ENCODE data around the gene ILDR2. TPM values are rescaled to one million over a fixed set of nuclear protein-coding genes. Genes with fewer than 3 reads are reported as not detected.
"Not testable (repeated sequence)": the region's sequence is repeated elsewhere in the genome, so short reads cannot be mapped to it uniquely, and the experiment has no call there.

Gene ILDR2
- total and polyA plus RNA-seq, 2 donors (not counting 3 experiments of a cell fraction or from before 2014, with no cell fraction given), result not detected

GRCh38 chr1:166882893-166883292, 92.4 kb downstream of the ILDR2 start:
- H3K79me2 ChIP-seq (ENCODE audit: control insufficient read depth, insufficient read depth, low read length), result no peaks in the 10 kb centered on the region
- H3K4me2 ChIP-seq (ENCODE audit: insufficient read depth, low read length), result no peak overlapping the region
- BruUV-seq (replicated peaks), result no TSS peak
- no peak overlapping the region for H3K9ac ChIP-seq (replicated peaks; ENCODE audit: extremely low read depth, insufficient read depth, low read length)
- no peak overlapping the region for H3K4me3 ChIP-seq (replicated peaks in 1 of 3; ENCODE audit: insufficient read depth in 1 of 3, low read depth in 1 of 3, low read length in 3 of 3)
- TF ChIP-seq POLR2A (IDR thresholded peaks at IDR 0.05; ENCODE audit: low read depth, low read length), result no peak
- TF ChIP-seq JUN (IDR thresholded peaks at IDR 0.05; ENCODE audit: borderline replicate concordance, insufficient read depth, insufficient read length, low read depth), result no peak
- no peak for TF ChIP-seq CTCF (IDR thresholded peaks at IDR 0.05; ENCODE audit: extremely low read depth in 1 of 2, insufficient read depth in 1 of 2, low read depth in 1 of 2, low read length in 2 of 2)
- TF ChIP-seq GATA2 (IDR thresholded peaks at IDR 0.05; ENCODE audit: insufficient read depth, insufficient read length, low read depth, low read length), result no peak
- no peak for TF ChIP-seq POLR2AphosphoS5 (IDR thresholded peaks at IDR 0.05; ENCODE audit: insufficient read depth, low read depth, low read length)
- no peak for TF ChIP-seq MYC (IDR thresholded peaks at IDR 0.05; ENCODE audit: low read depth, low read length)
- no peak for TF ChIP-seq EZH2 (IDR thresholded peaks at IDR 0.05; ENCODE audit: borderline replicate concordance, low read depth, low read length, severe bottlenecking)
- no peak for TF ChIP-seq MAX (IDR thresholded peaks at IDR 0.05; ENCODE audit: insufficient read depth, insufficient read length)
- no peak for TF ChIP-seq FOS (IDR thresholded peaks at IDR 0.05; ENCODE audit: borderline replicate concordance, insufficient read depth, low read length)
- CTCF ChIA-PET, result interaction anchor here (0.8 to 5.2 kb wide), 6 partner anchors 24 to 658 kb away, joined by 3 to 48 read pairs (median 4); no protein-coding TSS in a partner anchor
- no peak overlapping the region for H2AFZ ChIP-seq (ENCODE audit: low read depth, low read length)
- POLR2A ChIA-PET, result no interaction called here
- intact Hi-C loops (cut with micrococcal nuclease), result no loop called here
- peaks cover 19 to 25% of the 10 kb centered on the region in 2 experiments for H3K27me3 ChIP-seq (ENCODE audit: control insufficient read depth in 2 of 2, insufficient read depth in 2 of 2, low read length in 2 of 2)
- no peaks in the 10 kb centered on the region for H3K9me1 ChIP-seq (replicated peaks; ENCODE audit: control insufficient read depth, extremely low read depth, insufficient read depth, low read length)
- no peaks in the 10 kb centered on the region for H4K20me1 ChIP-seq (replicated peaks; ENCODE audit: control insufficient read depth, extremely low read depth, insufficient read depth, low read length)
- no peaks in the 10 kb centered on the region for H3K4me1 ChIP-seq (ENCODE audit: control insufficient read depth, extremely low read depth, insufficient read depth, low read length)
- dilution Hi-C loops (cut with MboI; ENCODE audit: extremely low pct_ligation_motif_present, low sequenced_read_pairs), result no loop called here
- H3K27ac ChIP-seq (ENCODE audit: insufficient read depth, low read depth, low read length), result no peak overlapping the region
- FAIRE-seq, result no peak
- no peaks in the 10 kb centered on the region for H3K36me3 ChIP-seq (ENCODE audit: control insufficient read depth in 2 of 2, extremely low read depth in 1 of 2, insufficient read depth in 2 of 2, low read length in 2 of 2)
- no peak for DNase-seq (ENCODE audit: low read depth, low spot score)
- H3K9me3 ChIP-seq (replicated peaks; ENCODE audit: control insufficient read depth, insufficient read depth, low read length), result no peaks in the 10 kb centered on the region

- H2AFZ ChIP-seq (ENCODE audit: low read depth, low read length); H3K4me2 ChIP-seq (ENCODE audit: insufficient read depth, low read length); H3K4me3 ChIP-seq (replicated peaks in 1 of 3; ENCODE audit: insufficient read depth in 1 of 3, low read depth in 1 of 3, low read length in 3 of 3); H3K9ac ChIP-seq (replicated peaks; ENCODE audit: extremely low read depth, insufficient read depth, low read length); H3K9me1 ChIP-seq (replicated peaks; ENCODE audit: control insufficient read depth, extremely low read depth, insufficient read depth, low read length); H3K9me3 ChIP-seq (replicated peaks; ENCODE audit: control insufficient read depth, insufficient read depth, low read length); POLR2A ChIA-PET; dilution Hi-C loops (cut with MboI; ENCODE audit: extremely low pct_ligation_motif_present, low sequenced_read_pairs); FAIRE-seq; H3K27ac ChIP-seq (ENCODE audit: insufficient read depth, low read depth, low read length); H4K20me1 ChIP-seq (replicated peaks; ENCODE audit: control insufficient read depth, extremely low read depth, insufficient read depth, low read length); H3K36me3 ChIP-seq (ENCODE audit: control insufficient read depth in 2 of 2, extremely low read depth in 1 of 2, insufficient read depth in 2 of 2, low read length in 2 of 2); H3K27me3 ChIP-seq (ENCODE audit: control insufficient read depth in 2 of 2, insufficient read depth in 2 of 2, low read length in 2 of 2); BruUV-seq (replicated peaks); DNase-seq (ENCODE audit: low read depth, low spot score): not testable (repeated sequence)
- intact Hi-C loops (cut with micrococcal nuclease), result loop anchor here (10.0 kb wide), 1 partner anchor 954 kb away; no protein-coding TSS in a partner anchor
- Histone ChIP-seq H3K79me2 (ENCODE audit: control insufficient read depth, insufficient read depth, low read length) (peaks cover 15% of the 10 kb centered on the region), H3K4me1 (ENCODE audit: control insufficient read depth, extremely low read depth, insufficient read depth, low read length) (peaks cover 10% of the 10 kb centered on the region)
- CTCF ChIA-PET, result interaction anchor here (0.8 to 1.0 kb wide), 4 partner anchors 12 to 661 kb away, joined by 3 read pairs; no protein-coding TSS in a partner anchor
Observed at GRCh38 chr1:166878173-166878917, 97.0 kb downstream of the ILDR2 start.
